Endothelial cell of hepatic sinusoid (primary cell): ENCODE data around the gene ARFGAP2.

Experiments used
- in situ Hi-C: cut with HindIII; loops from 2 replicates; pipeline ENCODE4 v1.10.0; 2017; ENCODE audit warnings: low sequenced_read_pairs

The ARFGAP2 gene

GRCh38 chr11:47188259-47188658 lies 11.6 kb upstream of the ARFGAP2 start:
- in situ Hi-C loops, result no loop called here

GRCh38 chr11:47187723-47188122 lies 11.0 kb upstream of the ARFGAP2 start:
- in situ Hi-C loops, result no loop called here

DNA sequence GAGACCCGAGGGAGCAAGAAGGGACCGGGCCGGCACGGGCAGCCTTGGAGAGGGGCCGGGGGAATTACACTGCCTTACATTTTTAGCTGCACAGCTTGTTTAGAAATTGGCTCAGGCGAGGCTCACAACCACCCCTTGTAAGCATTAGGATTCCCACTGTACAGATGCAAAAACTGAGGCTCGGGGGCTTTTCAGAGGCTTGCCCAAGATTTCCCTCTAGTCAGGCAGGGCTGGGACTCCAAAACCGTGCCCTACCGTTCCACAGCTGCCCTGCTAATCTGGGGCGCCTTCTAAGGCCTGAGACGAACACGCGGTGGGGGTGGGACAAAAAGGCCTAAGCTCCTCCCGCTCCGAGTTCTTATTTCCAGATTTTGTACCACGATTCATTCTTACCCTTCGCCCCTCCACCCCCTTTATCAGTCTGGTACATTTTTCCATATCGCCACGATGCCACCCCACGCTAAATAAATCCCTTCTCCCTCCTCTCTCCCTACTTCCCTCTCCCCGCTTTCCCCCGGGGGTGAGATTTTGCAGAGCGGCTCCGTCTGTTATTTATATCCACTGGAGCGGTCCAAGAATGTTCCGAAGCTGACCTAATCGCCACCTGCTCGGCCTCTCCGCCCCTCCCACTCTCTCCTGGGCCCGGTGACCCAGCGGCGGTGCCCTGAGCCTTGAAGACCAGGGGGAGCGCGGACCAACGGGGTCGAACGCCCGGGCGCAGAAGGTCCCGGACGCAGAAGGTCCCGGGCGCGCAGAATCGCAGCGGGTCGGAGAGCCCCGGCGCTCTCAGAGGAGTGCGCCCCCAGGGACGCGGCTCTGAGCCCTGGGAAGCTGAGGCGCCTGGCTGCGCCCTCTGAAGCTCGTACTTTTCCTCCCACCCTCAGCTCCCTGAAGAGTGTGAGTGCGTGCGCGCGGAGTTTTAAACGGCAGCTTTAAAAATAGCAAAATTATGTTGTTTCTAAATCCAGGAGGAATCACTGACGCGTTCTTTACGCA lies 10.3 kb upstream of the ARFGAP2 start:
- in situ Hi-C loops, result no loop called here

- in situ Hi-C loops, result no loop called here
Observed at GRCh38 chr11:47186076-47186699, 9.5 kb upstream of the ARFGAP2 start, which contains the start of gene PACSIN3. Gene PACSIN3, minus strand, starts transcription at chr11:47186434. Its CDS starts 3,707 bp downstream, at chr11:47182727.

DNA sequence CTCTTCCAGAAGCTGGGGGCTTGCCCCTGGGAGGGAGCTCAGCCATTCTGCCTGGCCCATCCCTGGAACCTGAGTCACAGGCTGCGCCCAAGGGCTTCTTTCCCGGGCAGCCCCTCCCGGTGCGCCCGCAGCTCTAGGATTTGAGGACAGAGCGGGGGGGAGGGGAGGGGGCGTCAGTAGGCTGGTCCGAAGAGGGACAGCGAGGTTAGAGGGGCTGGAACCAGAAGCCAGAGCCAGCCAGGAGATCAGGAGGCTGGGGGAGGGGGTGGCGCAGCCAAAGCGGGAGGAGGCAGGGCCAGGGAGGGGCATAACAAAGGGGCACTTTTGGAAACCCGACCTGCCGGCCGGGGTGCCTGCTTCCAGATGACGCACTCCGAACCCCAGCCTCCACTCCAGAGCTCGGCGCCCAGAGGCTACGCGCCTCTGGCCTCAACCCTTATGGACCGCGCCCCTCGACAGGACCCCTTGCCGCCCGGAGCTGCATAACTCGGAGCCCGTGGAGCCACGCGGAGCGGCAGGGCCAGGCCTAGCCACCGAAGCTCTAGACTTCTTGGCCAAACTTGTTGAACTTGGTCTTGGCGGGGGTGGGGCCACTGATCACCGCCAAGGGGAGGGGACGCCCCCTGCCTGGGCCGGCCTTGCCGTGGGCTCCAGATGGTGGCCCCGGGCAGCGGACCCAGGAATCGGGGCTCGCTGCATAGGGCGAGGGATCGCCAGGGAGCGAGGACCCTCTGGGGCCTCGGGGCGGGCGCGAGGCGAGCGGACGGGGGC lies 8.8 kb upstream of the ARFGAP2 start:
- in situ Hi-C loops, result no loop called here

- in situ Hi-C loops, result loop anchor here (5.0 kb wide), 1 partner anchor 47 kb away; no protein-coding TSS in a partner anchor
Observed at GRCh38 chr11:47184711-47185304, 8.1 kb upstream of the ARFGAP2 start.

- in situ Hi-C loops, result loop anchor here (5.0 kb wide), 1 partner anchor 48 kb away; no protein-coding TSS in a partner anchor
Observed at GRCh38 chr11:47183969-47184368, 7.3 kb upstream of the ARFGAP2 start.

GRCh38 chr11:47183031-47183856 lies 6.6 kb upstream of the ARFGAP2 start:
- in situ Hi-C loops, result loop anchor here (5.0 kb wide), 1 partner anchor 49 kb away; no protein-coding TSS in a partner anchor

GRCh38 chr11:47182380-47182779 lies 5.7 kb upstream of the ARFGAP2 start:
- in situ Hi-C loops, result loop anchor here (5.0 kb wide), 1 partner anchor 50 kb away; no protein-coding TSS in a partner anchor

- in situ Hi-C loops, result loop anchor here (5.0 kb wide), 1 partner anchor 51 kb away; no protein-coding TSS in a partner anchor
Observed at GRCh38 chr11:47181271-47181670, 4.6 kb upstream of the ARFGAP2 start.

DNA sequence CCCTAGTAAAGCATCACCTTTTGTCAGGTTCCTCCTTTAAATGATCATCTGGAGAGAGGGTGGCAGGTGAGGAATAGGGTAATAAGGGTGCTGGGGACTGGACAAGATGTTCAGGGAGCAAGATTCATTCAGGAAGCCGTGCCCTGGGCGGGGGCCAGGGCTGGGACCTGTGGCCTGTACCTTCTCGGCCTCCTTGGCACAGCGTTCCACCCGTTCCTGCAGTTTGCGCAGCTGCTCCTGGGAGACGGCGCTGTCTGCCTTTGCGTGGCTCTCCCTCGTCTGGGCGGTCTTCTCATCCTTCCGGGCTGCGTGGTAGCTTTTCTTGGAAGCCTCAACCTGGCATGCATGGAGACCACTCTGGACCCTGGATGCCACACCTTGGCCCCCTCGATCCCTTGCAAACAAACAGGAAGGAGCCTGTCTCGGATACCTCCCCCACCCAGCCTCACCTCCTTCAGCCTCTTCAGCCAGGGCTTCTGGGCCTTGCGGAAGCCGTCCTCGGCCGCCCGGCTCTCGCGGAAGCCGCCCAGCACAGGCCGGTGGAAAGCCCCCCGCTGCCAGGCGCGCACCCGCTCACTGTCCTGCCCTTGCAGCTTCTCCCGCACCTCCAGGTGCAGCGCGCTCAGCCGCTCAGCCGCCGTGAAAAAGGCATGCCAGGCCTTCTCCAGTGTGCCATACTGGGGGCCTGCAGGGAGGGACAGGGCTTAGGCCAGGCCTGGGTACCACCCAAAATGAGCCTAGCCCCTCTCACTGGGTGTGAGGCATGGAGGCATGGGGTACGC lies 3.5 kb upstream of the ARFGAP2 start:
- in situ Hi-C loops, result loop anchor here (5.0 kb wide), 1 partner anchor 52 kb away; no protein-coding TSS in a partner anchor

DNA sequence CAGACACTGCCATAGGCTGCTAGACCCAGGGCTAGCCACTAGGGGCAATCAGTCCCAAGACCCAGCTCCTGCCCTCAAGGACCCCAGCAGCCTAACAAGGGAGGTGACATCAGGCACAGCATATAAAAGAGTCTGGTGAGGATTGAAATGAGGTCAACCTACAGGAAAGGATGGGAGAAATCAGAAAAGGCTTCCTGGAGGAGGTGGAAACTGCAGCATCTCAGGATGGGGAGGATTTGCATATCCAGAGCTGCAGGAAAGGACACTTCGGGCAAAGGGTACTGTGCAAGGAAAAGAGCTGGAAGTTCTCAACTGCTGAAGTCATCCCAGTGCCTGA lies 2.9 kb upstream of the ARFGAP2 start:
- in situ Hi-C loops, result no loop called here

DNA sequence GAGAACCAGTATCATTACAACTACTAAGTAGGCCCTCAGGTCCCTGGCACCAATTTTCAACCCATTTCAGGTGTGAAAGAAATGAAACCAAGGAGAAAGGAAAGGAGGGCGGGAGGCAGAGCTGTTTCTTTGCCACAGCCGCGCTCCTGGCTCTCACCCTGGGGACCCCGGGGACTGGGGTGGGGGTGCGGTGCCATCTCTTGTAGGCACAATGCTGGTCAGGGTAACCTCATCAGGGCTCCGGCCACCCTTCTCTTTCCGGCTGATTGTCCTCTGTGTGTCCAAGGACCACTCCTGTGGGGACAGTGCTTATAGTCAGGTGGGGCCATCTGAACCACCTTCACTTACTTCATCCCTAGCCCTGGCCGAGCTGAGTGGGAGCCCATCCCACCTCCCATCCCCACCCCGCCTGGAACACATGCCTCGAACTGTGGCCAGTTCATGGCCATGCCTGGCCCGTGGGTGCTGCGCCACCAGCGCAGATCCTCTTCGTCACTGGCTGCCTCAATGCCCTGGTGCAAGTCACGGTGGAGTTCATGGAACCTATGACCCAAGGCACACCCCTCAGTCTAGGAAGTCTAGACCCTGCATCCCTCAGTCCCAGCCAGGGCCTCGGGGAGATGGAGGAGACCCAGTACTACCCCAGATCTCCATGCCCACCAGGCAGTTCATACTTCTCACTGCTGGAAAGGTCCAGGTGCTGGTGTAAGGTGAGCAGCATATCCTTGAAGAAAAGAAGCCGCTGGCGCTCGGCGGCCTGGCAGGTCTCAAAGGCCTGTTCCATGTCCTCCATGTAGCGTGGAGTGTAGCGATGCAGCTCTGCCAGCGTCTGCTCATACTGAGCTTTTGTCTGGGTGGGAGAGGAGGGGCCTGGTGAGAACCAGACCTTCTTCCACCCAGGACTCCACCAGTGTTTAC lies 2.3 kb upstream of the ARFGAP2 start:
- in situ Hi-C loops, result no loop called here

DNA sequence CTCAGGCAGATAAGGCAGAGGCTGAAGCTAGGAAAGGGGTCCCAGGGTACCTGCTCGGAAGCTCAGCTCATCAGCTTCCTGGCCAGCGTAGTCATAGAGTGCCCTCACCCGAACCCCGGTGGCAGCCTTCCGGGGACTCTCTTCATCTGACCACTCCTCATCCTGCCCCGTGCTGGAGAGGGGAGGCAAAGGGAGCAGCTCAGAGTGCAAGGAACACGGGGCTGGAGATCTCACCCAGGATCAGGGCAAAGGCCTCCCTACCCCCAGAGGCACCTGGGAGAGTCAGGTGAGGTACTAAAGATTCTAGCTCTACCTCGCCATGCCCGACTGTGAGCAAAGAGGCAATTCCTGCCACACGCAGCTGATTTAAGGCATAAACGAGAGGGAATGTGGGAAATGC lies 1.6 kb upstream of the ARFGAP2 start:
- in situ Hi-C loops, result no loop called here

DNA sequence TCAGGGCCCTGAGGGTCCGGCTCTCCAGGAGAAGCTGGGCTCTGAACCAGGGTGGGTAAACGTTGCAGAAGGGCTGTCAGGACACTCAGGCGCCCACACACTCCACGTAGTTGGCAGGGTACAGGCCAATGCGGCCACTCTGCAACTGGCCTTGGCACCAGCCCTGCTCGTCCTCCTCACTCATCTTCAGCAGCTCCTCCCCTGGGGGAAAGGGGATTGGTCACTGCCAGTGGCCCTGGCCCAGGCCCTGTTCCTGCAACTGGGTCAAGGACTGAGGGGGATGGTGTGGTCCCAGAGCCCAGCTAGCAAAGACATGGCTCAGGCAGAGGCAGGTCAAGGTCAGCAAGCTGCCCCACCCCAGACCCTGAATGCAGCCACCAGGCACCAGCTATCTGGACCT lies 1.2 kb upstream of the ARFGAP2 start:
- in situ Hi-C loops, result no loop called here

GRCh38 chr11:47177229-47177845 lies 658 bp upstream of the ARFGAP2 start:
- in situ Hi-C loops, result no loop called here

GRCh38 chr11:47175746-47176327 lies 842 bp downstream of the ARFGAP2 start:
- in situ Hi-C loops, result no loop called here
